ENCODE measurements around the gene HDAC4.

Gene HDAC4

GRCh38 chr2:238998801-238999200, 402.0 kb downstream of the HDAC4 start:
- WGBS, 2 experiments, result 95 to 97% methylated on average over 6 of the region's 6 CpGs

More at GRCh38 chr2:238998801-238999200, 402.0 kb downstream of the HDAC4 start:
- no peaks in the 10 kb centered on the region for H3K4me1 ChIP-seq (ENCODE audit: control insufficient read depth, insufficient read depth, low read length)
- H3K27ac ChIP-seq (ENCODE audit: insufficient read depth, low read depth, low read length, poor library complexity, severe bottlenecking), result no peak overlapping the region
- H3K36me3 ChIP-seq (ENCODE audit: control insufficient read depth, insufficient read depth, low read length), result no peaks in the 10 kb centered on the region
- H3K4me3 ChIP-seq (ENCODE audit: insufficient read depth, low read depth, low read length), result no peak overlapping the region
- no peaks in the 10 kb centered on the region for H3K27me3 ChIP-seq (ENCODE audit: control insufficient read depth, insufficient read depth, low read length, poor library complexity, severe bottlenecking)
- H3K9me3 ChIP-seq (ENCODE audit: control insufficient read depth, low read length), result no peaks in the 10 kb centered on the region
